ENCODE data around the gene ASB10.

ASB10 gene

DNA sequence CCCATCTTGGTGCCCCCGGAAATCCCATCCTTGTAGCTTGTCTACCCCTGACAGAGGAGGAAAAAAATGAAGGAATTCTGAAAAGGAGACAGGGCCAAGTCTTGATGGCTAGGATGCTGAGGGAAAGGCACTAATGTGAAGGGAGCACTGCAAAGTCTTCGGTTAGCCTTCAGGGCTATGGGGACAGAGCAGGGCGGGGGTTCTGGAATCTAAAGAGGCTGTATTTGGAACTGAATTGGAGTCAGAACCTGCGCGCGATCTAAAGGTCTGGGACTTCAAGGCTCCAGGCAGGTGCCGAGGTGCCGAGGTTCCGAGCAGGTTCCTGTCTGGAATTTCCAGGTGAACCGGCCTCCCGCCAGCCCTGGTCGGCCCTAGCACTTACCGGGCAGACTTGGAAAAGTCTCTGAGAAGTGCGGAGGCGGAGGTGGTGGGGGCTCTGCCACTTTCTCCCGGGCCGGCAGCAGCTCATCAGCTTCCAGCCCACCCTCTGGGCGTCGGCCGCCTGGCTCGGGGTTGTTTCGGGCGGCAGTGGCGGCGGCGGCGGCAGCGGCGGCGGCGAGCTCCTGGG, 20.3 kb downstream of the ASB10 start:
- DNase-seq (ENCODE audit: low spot score): no peak

DNA sequence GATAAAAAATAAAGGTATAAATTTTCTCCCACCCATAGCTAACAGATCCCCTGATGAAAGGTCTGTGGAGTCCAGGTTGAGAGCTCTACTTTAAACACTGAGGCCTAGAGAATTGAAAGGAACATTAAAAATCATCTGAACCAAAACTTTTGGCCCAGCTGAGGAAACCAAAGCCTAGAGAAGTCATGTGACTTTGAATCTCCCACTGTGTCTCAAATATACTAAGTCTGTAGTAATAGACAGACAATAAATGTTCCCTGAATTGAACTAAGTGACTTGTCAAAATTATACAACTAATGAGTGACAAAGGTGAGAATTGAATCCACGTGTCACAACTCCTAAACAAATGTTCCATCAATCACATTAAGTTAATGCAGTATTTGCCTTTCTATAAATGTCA, 25.3 kb downstream of the ASB10 start:
- no peak for DNase-seq (ENCODE audit: low spot score)

DNA sequence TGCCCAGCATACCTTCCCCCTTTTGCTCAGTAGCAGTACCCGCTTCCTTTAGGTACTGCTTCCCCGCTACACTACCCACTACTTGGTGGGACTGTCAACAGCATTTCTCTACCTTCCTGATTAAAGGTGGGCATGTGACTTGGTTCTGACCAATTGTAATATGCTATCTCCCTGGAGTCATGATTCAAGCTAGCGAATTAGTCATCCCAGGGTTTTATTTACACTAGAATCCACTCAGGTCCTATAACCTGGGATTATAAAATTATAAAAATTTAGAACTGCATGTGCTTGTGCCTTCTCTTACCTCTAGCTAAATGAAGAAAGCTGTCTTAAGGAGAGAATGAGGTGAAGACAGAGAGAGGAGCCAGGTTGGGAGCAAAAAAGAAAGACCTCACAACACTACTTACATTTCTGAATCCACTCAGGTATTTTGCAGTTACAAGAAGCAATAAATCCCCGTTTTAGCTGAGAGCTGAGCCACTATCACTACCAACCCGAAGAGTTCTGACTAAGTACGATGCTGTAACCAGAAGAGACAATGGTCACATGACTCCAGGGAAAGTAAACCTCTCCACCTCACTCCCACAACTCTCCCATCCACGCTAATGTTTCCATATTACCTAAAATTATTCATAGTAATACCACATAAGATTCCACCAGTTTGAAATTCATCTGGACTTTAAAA, 29.3 kb downstream of the ASB10 start:
- DNase-seq (ENCODE audit: low spot score): no peak

DNA sequence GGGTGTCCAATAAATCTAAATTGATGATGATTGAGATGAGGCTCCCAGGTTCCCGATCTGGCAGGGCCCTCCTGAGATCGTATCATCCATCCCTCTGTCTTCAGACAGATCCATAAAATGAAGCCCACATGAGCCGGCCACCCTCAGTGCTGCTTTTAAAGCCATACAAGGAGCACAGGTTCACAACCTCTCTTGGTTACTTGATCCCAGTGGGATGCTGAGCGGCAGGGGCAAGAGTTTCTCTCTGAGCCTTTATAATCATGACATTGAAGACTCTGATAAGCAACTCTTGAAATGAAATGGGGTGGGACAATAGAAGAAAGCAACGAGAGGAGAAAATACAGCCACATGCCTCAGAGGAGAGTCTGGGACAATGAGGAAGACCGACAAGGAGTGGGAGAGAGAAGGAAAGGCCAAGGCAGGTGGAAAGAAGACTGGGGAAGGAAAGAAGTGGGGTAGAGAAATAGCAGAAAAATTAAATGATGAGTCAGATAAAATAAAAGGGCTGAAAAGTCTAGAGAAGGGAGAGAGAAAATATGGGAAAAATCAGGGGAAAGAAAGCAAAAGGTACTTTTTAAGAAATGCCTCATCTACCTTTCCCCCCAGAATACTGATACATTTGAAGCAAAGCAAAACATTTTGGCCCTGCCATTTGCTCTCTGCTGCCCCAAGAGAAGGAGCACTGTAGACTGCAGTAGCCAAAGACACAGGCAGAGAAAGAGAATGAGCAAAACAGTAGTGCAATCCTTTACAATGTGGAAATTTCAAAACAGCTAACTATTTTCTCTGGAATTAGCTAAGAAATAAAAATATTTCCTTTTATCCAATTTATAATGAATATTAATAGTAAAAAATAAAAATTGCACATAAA, 34.2 kb downstream of the ASB10 start:
- DNase-seq (ENCODE audit: low spot score): no peak

DNA sequence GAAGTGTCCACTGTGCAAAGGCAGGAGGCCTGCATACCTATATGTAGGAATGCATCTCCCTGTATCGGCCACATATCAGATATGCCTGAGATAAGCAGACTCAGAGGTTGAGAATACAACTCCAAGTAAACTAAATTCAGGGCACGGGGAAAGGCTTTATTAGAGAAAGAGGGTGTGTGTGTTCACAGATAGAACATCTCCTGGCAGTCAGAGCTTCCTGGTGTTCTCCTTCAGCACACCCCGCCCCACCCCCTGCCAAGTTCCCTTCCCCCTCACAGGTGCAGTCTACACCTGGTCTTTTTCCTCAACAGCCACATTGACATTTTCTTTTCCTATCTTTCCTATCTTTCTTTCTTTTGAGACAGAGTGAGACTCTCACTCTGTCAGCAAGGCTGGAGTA, 36.7 kb downstream of the ASB10 start:
- DNase-seq (ENCODE audit: low spot score): no peak

DNA sequence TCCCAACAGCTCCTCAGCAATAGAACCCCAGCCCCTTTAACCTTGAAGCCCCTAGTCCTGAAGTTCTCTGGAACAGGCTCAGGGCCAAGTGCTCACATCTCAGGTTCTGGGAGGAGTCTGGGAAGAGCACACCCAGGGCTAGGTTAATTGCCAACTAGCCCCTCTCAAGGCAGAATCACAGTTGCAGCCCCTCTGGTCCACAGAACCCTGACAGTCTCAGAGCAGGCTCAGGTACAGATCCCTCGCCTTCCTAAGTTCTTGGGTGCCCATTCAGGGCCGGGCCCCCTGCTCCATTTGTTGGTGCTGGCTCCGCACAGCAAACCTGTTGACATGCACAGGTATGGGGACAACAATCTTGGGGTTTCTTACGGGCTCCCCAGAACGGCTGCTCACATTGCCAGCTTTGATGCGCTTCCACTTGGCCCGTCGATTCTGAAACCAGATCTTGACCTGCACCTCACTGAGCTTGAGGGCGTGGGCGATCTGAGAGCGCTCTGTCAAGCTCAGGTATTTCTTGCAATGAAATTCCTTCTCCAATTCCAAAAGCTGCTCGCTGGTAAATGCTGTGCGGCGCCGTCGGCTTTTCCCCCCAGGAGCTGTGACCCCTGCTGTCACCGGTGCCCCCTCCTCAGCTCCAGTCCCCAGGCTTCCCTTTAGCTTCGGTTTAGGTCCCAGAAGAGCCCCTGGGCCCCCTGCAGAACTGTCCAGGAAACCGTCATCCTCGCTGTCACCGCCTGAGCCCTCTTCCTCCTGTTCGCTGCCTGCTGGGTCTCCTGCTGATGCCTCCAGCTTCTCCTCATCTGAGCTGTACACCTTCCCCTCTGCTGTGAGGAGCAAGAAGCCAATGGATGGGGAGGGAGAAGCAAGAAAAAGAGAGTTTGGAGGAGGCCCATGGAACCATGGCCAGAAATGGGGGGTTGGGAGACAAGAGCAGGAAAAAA, 38.5 kb downstream of the ASB10 start:
- no peak for DNase-seq (ENCODE audit: low spot score)

DNA sequence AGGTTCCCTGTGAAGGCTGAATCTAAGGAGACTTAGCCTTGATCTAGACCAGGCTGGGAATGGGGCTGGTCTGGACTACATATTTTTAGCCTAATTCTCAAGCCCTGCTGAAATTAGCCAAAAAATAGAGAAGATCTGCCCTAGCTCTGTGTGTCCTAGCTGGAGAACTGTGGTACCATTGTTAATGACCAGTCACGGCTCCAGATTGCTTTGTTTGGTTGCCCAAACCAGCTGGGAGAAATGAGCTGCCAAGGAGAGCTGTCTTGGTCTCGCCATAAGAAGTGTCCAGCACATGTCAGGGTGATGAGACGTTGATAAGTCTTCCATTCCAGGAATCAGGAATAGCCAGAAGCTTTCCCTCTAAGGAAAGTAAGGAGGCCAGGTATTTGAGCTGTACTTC, 40.3 kb downstream of the ASB10 start:
- no peak for DNase-seq (ENCODE audit: low spot score)

DNA sequence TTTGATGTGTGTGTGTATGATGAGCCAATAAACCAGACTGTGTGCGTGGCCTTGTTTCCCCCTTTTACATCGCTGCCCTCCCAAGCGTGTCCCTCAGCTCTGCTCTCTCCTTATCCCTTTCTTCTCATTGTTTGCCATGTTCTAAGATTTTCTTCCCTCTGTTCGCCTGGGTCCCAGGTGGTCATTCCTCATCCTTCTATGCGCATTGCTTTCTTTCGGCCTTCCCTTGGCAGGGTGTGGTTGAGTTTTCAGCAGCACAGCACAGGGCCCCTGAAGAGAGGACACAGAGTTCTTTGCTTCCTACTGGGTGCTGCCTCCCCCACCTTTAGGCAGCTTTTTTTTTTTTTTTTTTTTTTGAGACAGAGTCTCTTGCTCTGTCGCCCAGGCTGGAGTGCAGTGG, 42.7 kb downstream of the ASB10 start:
- no peak for DNase-seq (ENCODE audit: low spot score)

DNA sequence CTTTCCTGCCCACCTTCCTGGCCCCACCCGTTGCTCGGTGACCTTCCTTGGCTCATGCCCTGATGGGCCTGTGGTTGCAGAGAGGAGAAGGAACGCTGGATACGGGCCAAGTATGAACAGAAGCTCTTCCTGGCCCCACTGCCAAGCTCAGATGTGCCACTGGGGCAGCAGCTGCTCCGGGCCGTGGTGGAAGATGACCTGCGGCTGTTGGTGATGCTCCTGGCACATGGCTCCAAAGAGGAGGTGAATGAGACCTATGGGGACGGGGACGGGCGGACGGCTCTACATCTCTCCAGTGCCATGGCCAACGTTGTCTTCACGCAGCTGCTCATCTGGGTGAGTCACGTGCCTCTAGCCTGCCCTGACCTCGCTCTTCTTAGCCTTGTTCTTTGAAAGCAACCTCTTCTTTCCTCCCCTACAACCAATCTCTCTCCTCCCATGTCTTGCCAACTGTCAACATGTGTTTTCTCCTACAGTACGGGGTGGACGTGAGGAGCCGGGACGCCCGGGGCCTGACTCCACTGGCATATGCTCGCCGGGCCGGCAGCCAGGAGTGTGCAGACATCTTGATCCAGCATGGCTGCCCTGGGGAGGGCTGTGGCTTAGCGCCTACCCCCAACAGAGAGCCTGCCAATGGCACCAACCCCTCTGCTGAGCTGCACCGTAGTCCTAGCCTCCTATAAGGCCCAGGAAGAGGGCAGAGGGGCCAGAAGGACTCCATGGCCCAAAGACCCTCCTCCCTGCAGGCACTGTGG, 43.6 kb downstream of the ASB10 start:
- DNase-seq (ENCODE audit: low spot score): no peak

DNA sequence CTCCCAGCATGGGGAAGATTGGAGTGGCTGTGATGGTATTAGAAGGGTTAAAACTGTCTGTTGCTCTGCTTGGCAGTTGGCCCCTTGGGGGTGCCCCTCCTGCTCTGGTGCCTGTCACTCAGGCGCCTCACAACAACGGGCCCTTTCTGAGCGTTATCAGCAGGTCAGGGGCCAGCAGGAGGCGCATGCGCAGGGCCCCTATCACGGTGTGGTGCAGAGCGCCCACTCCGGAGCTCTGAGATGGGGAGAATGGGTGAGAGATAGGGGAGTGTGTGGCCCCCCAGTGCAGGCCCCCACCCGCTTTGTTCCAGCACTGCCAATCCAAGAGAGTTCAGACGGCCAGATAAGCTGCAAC, 44.4 kb downstream of the ASB10 start:
- no peak for DNase-seq (ENCODE audit: low spot score)

DNA sequence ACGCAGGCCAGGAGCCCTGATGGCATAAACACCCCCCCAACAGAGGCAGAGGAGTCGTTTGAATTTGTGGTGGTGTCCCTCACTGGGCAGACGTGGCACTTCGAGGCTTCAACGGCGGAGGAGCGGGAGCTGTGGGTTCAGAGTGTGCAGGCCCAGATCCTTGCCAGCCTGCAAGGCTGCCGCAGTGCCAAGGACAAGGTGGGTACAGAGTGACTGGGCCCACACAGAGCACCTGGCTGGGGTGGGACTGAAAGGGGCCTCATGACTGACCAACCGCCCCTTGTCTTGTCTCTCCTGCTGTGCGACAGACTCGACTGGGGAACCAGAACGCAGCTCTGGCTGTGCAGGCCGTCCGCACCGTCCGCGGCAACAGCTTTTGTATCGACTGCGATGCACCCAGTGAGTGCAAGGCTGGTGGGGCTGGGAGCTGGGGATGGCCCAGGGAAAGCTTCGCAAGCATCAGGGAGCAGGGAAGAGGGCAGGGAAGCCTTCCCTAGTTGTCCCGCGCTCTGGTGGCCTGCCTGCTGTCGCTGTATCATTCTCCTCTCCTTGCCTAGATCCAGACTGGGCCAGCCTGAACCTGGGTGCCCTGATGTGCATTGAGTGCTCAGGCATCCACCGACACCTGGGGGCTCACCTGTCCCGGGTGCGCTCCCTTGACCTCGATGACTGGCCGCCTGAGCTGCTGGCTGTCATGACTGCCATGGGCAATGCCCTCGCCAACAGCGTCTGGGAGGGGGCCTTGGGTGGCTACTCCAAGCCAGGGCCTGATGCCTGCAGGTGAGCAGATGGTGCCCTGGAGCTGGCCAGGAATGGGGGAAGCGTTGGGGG, 45.0 kb downstream of the ASB10 start:
- no peak for DNase-seq (ENCODE audit: low spot score)

DNA sequence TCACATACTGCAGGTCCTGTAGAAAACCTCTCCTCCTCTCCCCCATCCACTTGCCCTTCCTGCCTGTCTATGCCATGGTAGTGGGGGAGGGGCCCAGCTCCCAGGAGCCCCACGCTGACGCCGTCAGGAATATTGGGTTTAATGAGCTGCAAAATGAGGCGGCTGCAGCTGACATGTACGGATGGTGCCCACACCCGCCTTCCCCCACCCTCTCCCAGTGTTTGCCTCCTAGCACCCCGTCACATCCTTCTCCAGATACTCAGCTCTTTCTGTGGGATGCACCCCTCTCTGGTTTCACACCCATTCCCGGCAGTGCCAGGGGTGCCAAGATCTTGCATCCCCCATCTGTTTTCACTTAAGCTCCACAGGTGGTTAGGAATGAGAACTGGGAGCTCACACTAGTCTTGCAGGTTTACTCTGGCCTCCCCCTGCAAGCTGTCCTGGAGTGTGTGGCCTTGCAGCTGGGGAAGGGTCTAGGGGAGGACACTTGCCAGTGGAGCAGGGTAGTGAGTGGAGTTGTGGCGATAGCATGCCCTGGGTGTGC, 45.7 kb downstream of the ASB10 start:
- DNase-seq (ENCODE audit: low spot score): no peak

DNA sequence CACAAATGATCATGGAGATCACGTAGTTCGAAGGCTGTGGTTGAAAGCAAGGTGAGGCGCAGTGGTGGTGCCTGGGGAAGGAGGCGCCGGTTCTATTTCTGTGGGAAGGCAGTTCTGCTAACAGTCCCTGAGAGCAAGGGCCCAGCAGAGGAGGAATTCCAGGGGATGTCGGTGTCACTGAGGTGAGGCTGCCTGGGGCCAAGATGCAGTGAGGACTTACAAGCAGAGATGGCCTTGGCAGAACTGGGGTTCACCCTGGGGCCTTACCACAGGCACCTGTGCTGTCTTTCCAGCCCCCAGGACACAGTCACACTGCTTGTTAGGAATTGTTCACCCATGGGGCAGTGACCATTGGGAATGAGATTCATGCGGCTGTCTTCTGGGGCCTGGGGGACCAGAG, 46.2 kb downstream of the ASB10 start:
- DNase-seq (ENCODE audit: low spot score): no peak

DNA sequence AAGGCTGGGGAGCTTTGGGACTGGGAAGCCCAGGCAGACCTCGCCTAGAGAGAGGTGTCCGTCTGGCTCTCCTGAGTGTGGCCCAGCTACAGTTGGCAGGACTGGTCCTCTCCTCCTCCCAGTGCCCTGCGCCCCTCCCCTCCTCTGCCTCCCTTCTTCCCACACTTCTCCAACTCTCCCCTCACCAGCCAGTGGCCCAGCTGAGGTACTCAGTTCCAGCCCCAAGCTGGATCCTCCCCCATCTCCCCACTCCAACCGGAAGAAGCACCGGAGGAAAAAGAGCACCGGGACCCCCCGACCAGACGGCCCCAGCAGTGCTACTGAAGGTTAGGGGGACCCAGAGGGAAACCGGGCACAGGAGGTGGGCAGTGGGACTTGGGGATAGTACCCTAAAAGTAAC, 47.3 kb downstream of the ASB10 start:
- DNase-seq (ENCODE audit: low spot score): no peak

DNA sequence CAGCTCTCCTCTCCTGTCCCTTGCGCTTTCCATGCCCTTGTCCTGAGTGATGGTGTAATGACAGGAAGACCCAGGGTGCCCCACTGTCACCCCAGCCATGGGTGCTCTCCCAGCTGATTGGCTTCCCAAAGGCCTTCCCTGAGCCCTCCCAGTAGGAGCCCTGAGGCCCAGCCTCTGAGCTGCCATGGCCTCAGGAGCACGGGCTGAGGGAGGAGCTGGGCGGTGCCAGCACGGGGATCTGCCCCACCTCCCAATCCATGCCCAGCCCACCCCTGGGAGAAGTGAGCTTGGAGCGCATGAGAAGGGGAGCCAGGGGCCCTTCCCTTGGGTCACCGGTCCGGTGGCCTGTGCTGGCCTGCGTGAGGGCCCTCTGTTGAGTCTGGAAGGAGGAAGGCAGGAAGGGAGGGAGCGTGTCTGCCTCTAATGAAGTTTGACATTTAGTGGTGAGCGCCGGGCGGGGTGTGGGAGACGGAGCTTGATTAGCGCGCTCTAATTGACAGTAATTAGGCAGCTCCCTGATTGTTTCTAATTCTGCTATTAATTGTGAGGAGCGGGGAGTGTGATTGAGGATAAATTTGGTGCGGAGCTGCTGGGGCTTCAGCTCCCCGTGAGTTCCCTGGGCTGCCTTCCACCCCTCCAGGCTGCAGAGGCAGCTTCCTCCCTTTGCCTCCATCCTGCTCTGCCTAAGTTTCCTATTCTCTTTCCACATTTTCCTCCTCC, 47.8 kb downstream of the ASB10 start:
- DNase-seq (ENCODE audit: low spot score): no peak

DNA sequence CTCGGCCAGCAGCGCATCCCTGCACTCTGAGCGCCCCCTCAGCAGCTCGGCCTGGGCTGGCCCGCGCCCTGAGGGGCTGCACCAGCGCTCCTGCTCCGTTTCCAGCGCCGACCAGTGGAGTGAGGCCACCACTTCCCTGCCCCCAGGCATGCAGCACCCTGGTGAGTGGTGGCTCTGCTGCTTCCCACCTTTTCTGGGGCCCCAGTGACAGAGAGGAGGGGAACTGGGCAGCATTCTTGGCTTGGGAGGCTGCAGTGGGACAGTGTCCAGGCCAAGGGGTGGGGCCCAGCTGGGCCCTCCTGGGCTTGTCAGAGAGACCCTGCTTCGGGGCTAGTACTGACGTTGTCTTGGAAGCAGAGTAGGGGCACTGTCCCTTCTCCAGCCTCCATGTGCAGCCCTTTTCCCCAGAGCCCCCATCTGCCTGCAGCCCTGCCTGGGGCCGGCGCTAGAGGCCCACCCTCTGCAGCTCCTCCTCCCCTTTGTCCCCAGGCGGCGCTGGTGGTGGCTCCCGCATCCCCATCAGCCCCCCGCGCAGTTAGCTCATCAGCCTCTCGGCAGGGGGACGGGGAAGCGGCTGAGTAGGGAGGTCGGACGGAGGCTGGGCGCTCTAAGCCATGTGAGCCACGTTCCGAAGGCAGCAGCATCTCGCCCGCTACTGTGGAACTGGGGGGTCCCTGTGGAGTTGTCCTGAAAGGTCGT, 48.7 kb downstream of the ASB10 start:
- no peak for DNase-seq (ENCODE audit: low spot score)

DNA sequence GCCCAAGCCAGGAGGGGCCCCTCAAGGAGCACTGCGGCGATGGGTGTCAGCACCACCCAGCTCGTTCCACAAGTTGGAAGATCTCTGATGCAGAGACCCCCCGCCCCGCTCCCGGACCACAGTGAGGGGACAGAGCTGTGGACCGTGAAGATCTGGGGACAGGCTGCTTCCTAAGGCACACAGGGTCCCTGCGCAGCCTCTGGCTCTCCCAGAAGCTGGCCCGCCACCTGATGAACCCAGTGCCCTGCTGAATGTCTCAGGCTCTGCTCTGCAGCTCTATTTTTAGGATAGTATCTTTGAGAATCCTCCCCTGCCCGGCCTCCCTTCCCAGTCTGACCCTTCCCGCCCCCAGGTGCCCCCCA, 49.3 kb downstream of the ASB10 start:
- no peak for DNase-seq (ENCODE audit: low spot score)

DNA sequence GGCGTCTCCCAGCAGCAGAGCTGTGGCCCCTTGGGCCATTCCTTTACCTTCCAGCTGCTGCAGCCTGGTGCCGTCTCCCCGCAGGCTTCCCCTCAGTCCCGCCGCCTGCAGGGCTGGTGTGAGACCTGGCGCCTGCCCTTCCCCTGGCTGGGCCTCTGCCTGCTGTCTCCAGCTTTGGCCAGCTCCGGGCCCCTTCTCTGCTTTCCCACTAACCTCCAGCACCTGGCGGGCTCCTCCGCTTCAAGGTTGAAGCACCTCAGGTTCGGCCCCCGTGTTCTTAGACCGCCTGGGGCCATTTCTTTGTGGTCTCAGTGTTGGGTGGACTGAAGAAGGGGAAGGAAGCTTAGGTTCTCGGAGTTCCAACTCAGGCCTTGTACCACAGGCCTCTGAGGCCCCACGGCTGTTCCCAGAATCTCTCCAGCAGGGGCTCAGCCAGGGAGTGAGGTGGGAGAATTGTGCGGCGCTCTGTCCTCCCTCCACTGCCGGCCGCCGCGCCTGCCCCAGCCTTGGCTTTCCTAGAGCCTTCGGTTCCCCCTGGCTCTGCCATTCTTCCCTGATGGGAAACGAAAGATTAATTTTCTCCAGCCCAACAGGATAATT, 49.9 kb downstream of the ASB10 start:
- DNase-seq (ENCODE audit: low spot score): no peak

Data from hematopoietic multipotent progenitor cell treated with erythropoietin and hydrocortisone succinate and interleukin-3 and kit ligand, for 17 days (in vitro differentiated cells).